Kidney epithelial cell (primary cell): ENCODE measurements around the gene PLEKHS1. TPM values are rescaled to one million over a fixed set of nuclear protein-coding genes. Genes with fewer than 3 reads are reported as not detected.
"Not testable (repeated sequence)": the region's sequence is repeated elsewhere in the genome, so short reads cannot be mapped to it uniquely, and the experiment has no call there.

ENCODE experiments used
- DNase-seq: peaks from one replicate; pipeline ENCODE4 v3.0.0-alpha.2; 2010; ENCODE audit warnings: low read depth
- H3K27me3 ChIP-seq: 2 replicates; pipeline ENCODE4 v1.6.0; 2011; ENCODE audit warnings: low read length; ENCODE audit not compliant: control insufficient read depth, insufficient read depth
- H3K36me3 ChIP-seq: 2 replicates; pipeline ENCODE4 v1.5.1; 2011; ENCODE audit warnings: low read length; ENCODE audit not compliant: control insufficient read depth, insufficient read depth
- H3K4me3 ChIP-seq: 2 replicates; pipeline ENCODE4 v1.5.1; 2011; ENCODE audit warnings: low read depth, mild to moderate bottlenecking, control low read depth, low read length
- CTCF ChIP-seq: IDR thresholded peaks from 2 replicates; pipeline ENCODE4 v1.5.1; 2011; ENCODE audit warnings: mild to moderate bottlenecking, moderate library complexity, low read length, control low read depth, inconsistent platforms; ENCODE audit not compliant: insufficient read depth, poor library complexity, severe bottlenecking
- total RNA-seq: library from RNA; depleted of rRNA; stranded (reverse); fragments of >200 nt; gene quantifications from 2 replicates; pipeline ENCODE4 v1.2.3, GENCODE V29; 2015

Gene PLEKHS1
- total RNA-seq, 1 donor from 2014 or later, result not detected

GRCh38 chr10:113801569-113801968 is 50.1 kb downstream of the PLEKHS1 start:
- TF ChIP-seq CTCF, result no peak

GRCh38 chr10:113802997-113803396 is 51.5 kb downstream of the PLEKHS1 start:
- Histone ChIP-seq H3K36me3 (no peaks in the 10 kb centered on the region), H3K27me3 (no peaks in the 10 kb centered on the region), H3K4me3 (no peak overlapping the region)
- TF ChIP-seq CTCF, result no peak
- DNase-seq, result no peak

More at GRCh38 chr10:113801569-113801968, 50.1 kb downstream of the PLEKHS1 start:
- H3K27me3 ChIP-seq, result no peaks in the 10 kb centered on the region
- no peak for DNase-seq
- H3K36me3 ChIP-seq, result no peaks in the 10 kb centered on the region
- no peak overlapping the region for H3K4me3 ChIP-seq

DNA sequence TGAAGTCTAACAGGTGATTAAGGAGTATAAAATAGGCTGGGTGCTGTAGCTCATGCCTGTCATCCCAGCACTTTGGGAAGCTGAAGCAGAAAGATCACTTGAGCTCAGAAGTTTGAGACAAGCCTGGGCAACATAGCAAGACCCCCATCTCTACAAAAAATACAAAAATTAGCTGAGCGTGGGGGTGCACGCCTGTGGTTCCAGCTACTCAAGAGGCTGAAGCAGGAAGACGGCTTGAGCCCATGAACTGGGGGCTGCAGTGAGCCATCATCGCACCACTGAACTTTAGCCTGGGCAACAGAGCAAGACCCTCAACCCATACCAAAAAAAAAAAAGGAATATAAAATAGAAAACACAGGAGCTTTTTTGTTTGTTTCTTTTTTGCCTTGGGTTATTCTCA is 55.0 kb downstream of the PLEKHS1 start:
- Histone ChIP-seq H3K36me3 (no peaks in the 10 kb centered on the region), H3K27me3 (peaks cover 2% of the 10 kb centered on the region), H3K4me3 (no peak overlapping the region)
- TF ChIP-seq CTCF, result no peak
- no peak for DNase-seq

DNA sequence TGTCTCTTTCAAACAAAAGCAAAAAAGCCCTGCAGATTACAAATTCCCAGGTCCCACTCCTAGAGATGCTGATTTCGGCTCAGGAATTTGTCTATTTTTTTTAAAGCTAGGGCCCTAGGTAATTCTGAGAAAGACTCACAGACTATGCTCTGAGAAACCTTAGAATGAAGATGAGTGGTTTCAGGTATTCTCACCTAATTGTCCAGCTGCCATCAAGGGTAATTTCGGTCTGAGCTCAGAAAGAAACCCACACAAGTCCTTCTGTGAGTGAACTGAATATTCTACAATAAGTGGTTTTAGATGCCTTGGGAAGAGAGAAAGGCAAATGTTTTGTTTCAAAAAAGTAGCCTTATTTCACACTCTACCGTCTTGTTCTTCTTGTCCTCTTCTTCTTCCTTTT is 56.7 kb downstream of the PLEKHS1 start:
- TF ChIP-seq CTCF, result no peak
- DNase-seq, result no peak
- Histone ChIP-seq H3K27me3 (peaks cover 2% of the 10 kb centered on the region), H3K4me3 (no peak overlapping the region), H3K36me3 (no peaks in the 10 kb centered on the region)

GRCh38 chr10:113814700-113815099 is 63.2 kb downstream of the PLEKHS1 start:
- H3K4me3 ChIP-seq, H3K27me3 ChIP-seq, H3K36me3 ChIP-seq, DNase-seq: not testable (repeated sequence)

GRCh38 chr10:113819989-113820388 is 68.5 kb downstream of the PLEKHS1 start:
- no peaks in the 10 kb centered on the region for H3K27me3 ChIP-seq
- no peaks in the 10 kb centered on the region for H3K36me3 ChIP-seq
- H3K4me3 ChIP-seq, result no peak overlapping the region
- DNase-seq, result no peak
- TF ChIP-seq CTCF, result no peak

- no peak for TF ChIP-seq CTCF
- Histone ChIP-seq H3K36me3 (no peaks in the 10 kb centered on the region), H3K27me3 (no peaks in the 10 kb centered on the region), H3K4me3 (no peak overlapping the region)
- no peak for DNase-seq
These were observed 69.0 kb downstream of the PLEKHS1 start for GRCh38 chr10:113820507-113820906.

GRCh38 chr10:113821306-113821705 is 69.8 kb downstream of the PLEKHS1 start:
- not testable (repeated sequence) for H3K36me3 ChIP-seq, H3K4me3 ChIP-seq, DNase-seq, H3K27me3 ChIP-seq
